ENCODE data around the gene KCTD18. TPM values are rescaled to one million over a fixed set of nuclear protein-coding genes. Genes with fewer than 3 reads are reported as not detected.

The KCTD18 gene
- total RNA-seq, 1 donor from 2014 or later = 12.6 TPM

DNA sequence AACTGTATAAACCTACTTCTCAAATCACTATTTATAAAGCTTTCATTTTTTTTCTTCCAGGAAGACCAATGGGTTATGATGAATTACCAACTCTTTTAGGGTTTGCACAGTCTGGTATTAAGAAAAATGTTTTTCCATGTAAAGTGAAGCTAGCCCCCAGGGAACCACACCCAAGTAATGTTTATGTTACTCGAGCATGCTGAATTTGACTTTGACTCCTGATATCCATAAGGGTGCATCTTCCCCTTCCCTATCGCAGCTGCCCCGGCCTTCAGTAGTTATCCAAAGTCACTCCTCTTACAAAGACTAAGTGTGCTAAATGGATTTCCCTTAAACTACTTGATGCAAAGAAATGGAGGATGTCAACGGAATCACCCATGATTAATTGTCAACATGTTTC, 21.7 kb downstream of the KCTD18 start:
- DNase-seq (ENCODE audit: low spot score in 2 of 2) = no peak
- FAIRE-seq = no peak

DNA sequence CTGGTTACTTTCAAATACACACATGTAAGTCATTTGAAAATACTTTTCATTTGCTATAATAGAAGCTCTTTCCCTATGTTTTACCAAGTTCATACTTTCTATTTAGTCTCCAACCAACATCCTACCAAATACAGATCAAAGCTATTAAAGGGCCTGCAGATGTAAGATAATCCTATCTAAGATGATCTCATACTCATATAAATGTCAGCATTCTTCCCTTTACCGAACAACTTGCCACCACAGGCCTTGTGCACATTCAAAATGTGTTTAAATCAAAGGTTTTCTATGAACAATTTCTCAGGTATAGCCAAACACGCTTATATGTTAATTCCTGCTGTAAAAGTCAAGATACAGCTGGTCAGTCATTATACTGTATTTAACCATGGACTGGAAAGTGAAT, 23.3 kb downstream of the KCTD18 start:
- no peak for FAIRE-seq

DNA sequence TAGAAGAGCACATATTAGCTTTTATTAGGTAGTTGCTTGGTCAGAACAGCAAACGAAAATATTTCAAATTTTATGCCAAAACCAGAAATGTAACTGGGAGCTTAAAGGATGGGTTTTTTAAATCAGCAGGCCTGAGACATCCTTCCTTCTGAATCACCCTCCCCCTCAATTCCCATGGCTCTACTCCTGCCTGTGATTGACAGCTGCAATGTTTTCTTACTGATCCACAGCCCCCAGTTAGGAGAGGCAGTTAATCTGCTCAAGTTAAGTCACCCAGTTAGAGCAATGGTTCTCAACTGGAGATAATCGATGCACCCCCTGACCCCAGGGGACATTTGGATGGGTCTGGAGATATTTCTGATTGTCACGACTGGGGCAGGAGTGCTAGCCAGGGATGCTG, 24.9 kb downstream of the KCTD18 start:
- DNase-seq (ENCODE audit: low spot score in 2 of 2) = no peak
- FAIRE-seq = no peak

More for the DNA sequence above, 23.3 kb downstream of the KCTD18 start:
- no peak for DNase-seq (ENCODE audit: low spot score in 2 of 2)

DNA sequence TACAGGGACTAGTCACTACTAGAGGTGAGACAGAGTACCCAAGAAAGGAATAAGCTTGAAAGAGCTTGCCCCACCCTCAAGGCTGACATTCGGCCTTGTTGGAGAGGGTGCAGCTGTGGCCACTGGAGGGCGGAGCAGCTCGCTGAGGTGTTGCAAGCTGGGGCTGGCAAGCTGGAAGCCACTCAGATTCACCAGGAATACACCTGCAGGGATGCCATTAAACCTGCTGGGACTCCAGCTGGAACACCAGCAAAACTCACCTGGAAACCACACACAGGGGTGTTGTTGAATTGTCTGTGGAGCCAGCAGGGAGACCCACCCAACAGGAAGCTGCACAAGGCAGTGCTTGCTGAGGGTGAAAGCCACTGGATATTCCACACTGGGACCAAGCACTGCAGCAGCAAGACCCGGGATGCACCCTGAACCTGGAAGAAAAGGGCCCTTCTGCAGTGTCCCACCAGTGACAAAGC, 26.1 kb downstream of the KCTD18 start:
- DNase-seq (ENCODE audit: low spot score in 2 of 2) = no peak
- no peak for FAIRE-seq

DNA sequence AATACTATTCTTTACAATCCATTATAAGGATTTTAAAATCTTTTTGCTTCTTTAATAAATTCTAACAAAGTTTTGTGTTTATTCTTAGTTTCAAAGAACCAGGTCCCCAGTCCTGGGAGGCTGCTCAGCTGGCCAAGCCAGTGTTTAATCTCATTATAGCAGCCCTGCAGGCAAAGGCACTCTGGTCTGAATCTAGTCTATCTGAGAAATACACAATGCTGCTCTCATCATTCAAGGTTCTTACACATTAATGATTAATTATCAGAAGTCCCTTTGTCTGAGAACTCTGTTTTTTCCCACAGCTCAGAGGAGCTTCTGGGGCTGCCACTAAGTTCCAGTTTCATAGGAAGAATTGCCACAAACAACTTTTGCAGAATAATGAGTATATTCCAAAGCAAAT, 27.7 kb downstream of the KCTD18 start:
- DNase-seq (ENCODE audit: low spot score in 2 of 2) = no peak
- FAIRE-seq = no peak

DNA sequence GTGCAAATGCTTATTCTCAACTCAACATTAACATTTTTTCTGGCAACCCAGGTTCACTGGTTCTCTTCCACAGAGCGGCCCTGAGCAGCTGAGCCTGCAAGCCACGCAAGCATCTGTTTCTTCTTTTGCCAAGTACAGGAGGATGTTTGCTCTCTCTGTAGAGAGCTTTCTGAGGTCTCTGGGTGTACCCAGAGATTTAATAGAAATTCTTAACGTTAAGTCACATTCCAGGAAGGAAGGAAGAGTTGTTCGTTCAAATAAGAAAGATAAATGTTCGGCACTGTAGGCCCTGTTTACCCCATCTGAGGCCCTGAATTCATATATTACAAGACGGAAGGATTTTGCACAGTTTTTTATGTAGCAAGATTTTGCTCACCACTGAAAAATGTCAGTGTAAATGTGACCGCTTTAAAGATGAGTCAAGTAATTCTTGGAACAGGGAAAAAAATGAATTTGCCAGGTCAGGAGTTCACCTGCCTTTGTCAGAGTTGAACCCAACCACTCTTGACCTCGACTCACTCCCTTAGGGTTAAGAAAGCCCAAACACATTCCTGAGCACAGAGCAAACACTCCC, 30.1 kb downstream of the KCTD18 start:
- FAIRE-seq (no peak), DNase-seq (ENCODE audit: low spot score in 2 of 2) (no peak)

DNA sequence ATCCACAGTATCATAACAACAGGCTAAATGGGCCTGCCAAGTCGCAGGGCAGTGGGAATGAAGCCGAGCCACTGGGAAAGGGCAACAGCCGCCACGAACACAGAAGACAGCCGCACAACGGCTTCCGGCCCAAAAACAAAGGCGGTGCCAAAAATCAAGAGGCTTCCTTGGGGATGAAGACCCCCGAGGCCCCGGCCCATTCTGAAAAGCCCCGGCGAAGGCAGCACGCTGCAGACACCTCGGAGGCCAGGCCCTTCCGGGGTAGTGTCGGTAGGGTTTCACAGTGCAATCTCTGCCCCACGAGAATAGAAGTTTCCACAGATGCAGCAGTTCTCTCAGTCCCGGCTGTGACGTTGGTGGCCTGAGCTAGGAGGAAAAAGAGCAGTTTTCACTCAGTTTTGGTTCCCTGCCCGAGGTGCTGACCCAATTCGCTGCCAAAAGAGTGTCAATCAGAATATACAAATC, 32.2 kb downstream of the KCTD18 start:
- DNase-seq (ENCODE audit: low spot score in 2 of 2) = peak in 1 of 2 donors; percentile 30
- FAIRE-seq = no peak

DNA sequence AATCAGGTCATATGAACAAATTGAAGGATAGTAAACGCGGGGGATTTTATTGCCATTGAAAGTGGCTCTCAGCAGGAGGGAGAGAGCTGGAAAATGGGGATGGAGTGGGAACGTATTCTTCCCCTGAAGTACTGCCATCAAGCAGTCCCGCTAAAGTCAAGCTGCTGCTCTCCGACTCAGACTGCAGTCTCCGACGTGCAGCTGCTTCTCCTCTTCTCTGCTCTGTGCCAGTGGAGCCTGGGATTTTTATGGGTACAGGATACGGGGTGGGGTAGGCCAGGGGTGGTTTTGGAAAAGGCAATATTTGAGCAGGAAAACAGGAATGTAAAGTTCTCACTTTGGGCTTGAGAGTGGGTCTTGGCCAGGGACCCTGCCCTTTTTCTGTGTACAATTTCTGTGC, 33.0 kb downstream of the KCTD18 start:
- FAIRE-seq (no peak), DNase-seq (ENCODE audit: low spot score in 2 of 2) (no peak)

DNA sequence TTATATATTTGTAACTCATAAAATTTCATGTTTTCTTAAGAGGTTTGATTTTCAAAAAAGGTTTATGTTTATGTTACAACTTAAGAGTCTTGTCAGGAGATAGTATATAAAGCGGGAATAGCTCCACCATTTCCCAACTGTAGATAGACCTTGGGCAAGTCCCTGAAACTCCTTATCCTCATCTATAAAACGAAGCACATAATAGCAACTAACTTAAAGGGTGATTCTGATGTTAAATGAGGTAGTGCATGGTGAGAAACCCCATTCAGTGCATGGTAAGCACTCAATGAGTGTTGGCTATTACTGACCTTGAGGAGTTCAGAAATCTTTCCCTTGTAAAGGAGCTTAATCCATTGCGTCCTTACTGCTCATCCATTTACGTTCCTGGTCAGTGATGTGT, 34.1 kb downstream of the KCTD18 start:
- no peak for FAIRE-seq

DNA sequence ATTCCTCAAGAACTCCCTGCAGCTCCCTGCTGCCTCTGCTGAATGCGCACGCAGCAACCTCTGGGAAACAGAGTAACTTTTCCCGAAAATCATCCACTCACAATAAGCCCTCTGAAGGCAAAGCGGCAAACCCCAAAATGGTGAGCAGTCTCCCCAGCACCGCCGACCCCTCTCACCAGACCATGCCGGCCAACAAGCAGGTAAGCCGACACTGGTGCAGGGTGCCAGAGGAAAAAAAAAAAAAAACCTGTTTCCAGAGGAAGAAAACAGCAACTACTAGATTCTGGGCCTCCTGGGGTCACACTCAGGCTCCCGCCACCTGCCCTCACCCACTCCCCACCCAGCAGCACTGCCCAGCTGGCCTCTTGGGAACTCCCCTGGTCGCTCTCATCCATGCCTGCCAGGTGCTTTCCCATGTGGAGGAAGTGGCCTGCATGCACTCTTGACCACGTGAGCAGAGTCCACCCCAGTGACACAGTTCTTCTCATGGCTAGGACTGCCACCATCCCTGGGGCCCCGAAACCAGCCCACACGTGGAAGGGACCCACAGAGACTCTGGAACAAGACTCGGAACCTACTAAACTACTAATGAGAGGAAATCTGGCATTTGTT, 36.9 kb downstream of the KCTD18 start:
- FAIRE-seq (no peak), DNase-seq (ENCODE audit: low spot score in 2 of 2) (no peak)

More for the DNA sequence above, 34.1 kb downstream of the KCTD18 start:
- no peak for DNase-seq (ENCODE audit: low spot score in 2 of 2)

DNA sequence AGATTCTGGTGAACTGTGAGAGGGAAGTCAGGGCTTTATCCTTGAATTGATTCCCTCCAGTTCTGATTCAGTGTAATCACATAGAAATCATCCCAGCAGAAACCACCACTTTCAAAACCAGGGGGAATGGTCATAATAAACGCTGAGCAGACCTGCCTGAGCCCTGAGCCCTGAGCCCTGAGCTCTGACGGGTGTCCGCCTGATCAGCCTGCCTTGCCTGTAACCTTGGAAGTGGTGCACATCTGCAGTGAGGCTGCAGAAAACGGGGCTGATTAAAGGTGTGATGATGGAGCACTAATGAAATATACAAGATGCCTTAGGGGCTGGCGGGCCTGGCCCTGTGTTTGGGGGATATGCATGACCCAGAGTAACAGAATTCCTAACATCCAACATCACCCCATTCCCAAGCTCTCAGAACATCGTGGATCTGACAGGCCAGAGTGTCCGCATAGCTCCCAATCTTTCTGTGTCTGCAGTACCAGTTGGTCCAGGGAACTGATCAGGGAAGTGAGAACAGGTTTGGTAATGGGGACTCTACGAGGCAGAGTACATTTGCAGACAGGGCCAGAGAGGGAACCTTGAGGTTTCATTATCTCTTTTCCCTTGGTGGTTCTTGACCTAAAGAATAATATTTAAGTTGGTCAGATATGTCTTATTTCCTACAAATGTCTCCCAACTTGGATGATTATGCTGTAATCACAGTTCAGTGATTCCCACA, 37.8 kb downstream of the KCTD18 start:
- DNase-seq (ENCODE audit: low spot score in 2 of 2) = no peak
- FAIRE-seq = no peak

DNA sequence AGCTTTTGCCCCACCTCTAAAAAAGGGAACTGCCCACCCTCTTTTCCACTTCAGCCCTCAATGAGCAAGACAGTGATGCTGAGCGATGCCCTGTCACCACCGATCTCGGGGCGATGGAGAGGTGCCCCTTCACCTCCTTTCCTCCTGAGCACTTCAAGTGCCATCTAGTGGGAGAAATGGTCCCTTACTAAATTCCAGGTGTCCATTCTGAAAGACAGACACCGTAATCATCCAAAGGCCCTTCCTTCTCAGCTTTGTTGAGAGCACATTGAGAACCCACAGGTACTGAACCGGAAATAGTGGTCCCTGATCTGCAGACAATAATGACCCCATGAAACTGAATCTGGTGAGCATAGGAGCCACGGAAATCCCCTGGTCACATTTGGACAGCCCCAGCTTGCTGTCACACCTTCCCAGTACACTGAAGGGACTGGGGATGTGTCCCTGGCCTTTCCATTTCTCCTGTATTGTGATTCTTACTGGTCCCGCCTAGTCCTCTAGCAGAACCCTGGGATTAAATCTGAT, 38.5 kb downstream of the KCTD18 start:
- FAIRE-seq = no peak

DNA sequence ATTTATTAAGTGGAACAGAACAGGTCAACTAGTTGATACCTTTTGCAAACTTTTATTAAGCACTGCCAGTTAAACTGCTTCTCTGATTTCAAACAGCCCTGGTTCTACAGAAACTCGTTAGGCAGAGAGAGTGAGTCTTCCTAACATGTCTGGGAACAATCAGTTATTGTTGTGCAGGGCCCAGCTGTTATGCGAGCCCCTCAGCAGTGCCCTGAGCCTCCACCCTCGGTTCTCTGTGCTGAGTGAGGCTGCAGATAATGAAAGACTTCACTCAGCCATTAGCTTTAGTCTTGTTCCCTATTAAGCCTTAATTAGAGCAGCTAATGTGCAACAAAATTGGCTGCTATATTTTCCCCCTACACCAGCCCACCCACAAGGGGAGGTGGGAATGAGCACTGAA, 39.6 kb downstream of the KCTD18 start:
- FAIRE-seq (no peak), DNase-seq (ENCODE audit: low spot score in 2 of 2) (peak in 1 of 2 donors; percentile 33)

More for the DNA sequence above, 38.5 kb downstream of the KCTD18 start:
- DNase-seq (ENCODE audit: low spot score in 2 of 2) = peak; percentile 39 to 66

DNA sequence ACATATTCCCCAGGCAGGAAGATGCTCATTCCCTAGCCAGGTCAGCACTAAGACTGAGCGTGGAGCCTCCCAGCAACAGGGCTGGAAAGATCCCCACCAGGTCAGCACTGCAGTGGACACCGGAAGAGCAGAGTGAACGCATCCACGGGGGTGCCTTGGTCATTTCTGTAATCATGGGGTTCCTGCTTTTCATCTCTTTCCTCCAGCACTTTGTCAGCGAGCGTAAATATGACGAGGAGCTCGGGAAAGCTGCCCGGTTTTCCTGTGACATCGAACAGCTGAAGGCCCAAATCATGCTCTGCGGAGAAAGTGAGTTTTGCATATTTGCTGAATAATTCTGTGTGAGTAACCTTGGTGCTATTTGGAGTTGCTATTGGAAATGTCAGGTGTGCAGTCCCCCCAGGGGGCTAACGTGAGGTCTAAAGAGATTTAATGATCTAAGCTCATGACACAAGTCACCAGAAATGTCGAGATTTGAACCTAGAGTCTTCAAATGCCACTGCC, 40.1 kb downstream of the KCTD18 start:
- FAIRE-seq (no peak), DNase-seq (ENCODE audit: low spot score in 2 of 2) (no peak)

DNA sequence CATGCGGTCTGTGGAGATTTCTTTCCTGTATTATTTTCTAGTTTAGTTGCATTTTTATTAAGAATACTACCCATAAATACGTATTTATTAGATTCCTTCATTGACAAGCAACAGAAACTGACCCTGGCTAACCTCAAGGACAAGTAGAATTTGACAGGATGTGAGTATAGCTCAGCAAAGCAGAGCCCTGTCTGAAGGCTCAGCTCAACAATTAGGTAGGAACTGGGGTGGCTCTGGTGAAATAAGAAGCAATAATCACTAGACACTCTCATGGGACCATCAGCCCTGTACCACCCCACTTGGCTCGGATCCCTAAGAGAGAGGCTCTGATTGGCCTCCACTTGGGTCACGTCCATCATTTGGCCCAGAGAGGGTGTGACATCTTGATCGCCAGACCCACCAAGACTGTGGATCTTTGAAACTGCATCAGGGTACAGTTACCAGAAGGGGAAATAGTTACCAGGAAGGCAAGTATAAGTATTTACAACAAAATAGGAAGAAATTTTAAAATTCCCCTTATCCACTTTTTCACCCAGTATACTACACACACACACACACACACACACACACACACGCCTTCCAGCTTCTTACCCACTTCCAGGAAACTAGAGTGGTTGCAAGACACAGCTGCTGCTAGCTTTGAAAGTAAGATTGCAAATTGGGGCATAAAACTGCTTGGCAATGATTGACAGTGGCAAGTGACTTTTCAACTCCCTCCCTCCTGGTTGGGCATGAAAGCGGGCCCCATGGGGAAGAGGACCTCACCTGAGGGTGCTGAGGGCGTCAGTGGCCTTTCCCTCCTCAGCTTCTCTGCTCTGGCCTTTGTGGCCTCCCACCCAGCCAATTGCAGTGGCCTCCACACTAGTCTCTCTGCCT, 41.8 kb downstream of the KCTD18 start:
- FAIRE-seq = no peak
- DNase-seq (ENCODE audit: low spot score in 2 of 2) = no peak

DNA sequence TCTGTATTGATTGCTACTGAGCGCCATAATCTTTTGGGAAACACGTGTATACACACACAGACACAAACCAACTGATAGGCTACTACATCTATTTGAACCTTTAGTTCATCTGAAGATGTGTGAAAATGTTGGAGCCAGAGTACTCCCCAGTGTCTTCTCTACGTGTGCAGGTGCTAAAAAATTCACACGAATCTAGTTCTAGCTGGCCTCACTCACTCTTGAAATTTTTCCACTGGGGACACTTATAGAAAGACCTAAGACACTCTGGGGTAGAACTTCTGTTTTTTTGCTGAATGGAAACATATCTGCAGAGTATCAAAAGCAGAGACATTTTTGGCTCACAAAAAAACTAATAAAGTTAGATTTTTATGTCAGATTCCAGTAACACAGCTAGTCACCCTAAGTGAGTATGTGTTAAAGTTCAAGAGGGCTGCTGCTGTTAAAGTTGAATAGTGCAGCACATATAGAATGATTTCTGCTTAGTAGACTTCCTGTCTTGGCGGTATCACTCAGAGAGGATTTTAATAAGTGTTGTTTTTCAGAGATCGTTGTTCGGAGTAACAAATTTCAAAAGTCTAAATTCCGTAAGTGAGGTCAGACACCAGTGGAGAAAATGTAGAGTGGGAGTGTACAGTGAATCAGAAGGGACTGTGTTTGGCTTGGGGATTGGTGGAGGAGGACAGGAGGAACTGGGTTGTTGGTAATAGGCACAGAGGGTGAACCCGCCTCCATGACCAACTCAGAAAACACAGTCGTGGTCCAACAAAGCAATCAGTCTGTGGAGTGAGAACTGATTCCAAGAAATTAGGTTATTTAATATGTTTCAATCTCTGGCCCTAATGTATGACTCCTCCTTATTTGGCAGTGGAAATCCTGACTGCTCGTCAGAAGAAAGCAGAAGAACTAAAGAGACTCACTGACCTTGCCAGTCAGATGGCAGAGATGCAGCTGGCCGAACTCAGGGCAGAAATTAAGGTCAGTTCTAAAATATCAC, 43.1 kb downstream of the KCTD18 start:
- FAIRE-seq (no peak), DNase-seq (ENCODE audit: low spot score in 2 of 2) (no peak)

DNA sequence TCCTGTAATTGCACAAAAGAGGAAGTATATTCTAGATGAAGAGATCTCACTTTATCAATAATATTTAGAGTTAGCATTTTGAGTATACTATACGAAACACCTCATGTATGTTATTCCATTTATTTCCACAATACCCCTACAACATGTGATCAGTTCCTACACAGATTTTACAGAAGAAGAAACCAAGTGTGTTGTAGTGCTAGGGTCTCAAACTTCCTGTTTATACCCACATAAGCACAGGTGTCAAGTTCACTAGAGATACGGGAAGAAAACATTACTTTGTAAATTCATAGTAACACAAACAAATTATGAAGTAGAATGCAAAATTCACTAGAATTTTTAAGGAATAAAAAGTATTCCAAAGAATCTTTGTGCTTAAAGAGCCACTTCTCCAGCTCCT, 46.4 kb downstream of the KCTD18 start:
- no peak for DNase-seq (ENCODE audit: low spot score in 2 of 2)
- FAIRE-seq = no peak

DNA sequence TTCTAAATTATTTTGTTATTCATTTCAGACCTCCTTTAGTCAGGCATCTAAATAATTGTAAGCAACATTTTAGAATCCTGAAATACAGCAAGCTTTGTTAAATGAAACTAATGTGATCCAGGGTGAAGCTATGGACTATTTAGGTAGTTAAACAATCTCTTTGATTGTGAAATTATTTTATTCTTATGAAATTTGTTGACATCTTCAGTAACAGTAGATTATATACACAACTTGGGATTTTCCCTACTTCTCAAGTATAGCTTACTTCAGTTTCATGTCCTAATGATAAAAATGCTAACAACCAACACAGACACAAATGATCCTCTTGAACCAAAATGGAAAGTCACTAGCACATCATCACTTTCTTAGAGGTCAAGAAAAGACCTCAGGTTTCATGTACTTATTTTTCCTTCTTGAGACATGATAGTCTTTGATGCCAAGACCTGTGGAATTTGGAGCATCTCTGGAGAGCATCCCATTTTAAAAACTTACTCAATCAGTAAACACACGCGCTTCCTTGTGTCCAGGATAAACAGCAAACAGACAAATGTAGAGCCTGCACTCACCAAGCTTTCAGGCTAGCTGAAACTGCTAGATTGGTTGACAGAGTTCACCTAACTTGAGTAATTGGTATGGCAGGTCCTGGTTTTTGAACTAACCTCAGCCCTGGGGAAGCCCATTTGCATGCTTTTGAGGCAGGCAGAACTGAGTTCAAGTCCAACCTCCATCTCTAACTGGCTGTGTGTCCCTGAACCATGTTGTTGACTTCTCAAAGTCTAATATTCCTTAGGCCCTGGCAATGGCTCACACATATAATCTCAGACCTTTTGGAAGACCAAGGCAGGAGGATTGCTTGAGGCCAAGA, 47.8 kb downstream of the KCTD18 start:
- DNase-seq (ENCODE audit: low spot score in 2 of 2) (no peak), FAIRE-seq (no peak)
